GM12801 (cell line): ENCODE data around the gene DTHD1.

Experiments used
- TF ChIP-seq, protein P1 (sequence below): IDR thresholded peaks from one replicate; pipeline ENCODE4 v1.5.1; 2011; ENCODE audit warnings: control low read depth; ENCODE audit not compliant: insufficient read length; ENCODE audit errors: extremely low read depth

DTHD1 gene

DNA sequence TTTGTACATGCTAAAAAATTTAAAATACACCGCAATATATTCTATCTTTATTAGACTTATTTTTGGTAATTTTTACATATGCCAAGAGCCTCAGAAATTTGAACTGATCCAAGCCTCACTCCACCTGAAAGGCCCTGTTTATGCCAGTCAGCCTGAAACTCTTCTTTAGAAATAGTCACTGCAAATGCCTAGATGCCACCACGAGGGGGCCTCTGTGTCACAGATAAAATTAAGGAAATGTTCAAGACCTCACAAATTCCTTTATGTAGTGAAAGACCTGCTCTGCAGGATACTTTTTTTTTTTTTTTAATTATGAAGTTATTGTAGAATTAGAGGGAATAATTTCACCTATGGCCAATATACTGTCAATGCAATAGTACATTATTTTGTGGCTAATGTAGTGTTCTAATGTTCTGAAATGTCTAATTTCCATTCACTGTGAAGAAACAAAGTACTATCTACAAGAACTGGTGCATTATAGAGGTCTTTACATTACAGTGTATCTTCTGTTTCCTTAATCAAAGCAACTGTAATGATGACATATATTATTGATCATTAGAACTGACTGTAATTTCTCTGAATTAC is 69.8 kb downstream of the DTHD1 start:
- TF ChIP-seq, protein P1, sequence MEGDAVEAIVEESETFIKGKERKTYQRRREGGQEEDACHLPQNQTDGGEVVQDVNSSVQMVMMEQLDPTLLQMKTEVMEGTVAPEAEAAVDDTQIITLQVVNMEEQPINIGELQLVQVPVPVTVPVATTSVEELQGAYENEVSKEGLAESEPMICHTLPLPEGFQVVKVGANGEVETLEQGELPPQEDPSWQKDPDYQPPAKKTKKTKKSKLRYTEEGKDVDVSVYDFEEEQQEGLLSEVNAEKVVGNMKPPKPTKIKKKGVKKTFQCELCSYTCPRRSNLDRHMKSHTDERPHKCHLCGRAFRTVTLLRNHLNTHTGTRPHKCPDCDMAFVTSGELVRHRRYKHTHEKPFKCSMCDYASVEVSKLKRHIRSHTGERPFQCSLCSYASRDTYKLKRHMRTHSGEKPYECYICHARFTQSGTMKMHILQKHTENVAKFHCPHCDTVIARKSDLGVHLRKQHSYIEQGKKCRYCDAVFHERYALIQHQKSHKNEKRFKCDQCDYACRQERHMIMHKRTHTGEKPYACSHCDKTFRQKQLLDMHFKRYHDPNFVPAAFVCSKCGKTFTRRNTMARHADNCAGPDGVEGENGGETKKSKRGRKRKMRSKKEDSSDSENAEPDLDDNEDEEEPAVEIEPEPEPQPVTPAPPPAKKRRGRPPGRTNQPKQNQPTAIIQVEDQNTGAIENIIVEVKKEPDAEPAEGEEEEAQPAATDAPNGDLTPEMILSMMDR: peak; percentile 19

DNA sequence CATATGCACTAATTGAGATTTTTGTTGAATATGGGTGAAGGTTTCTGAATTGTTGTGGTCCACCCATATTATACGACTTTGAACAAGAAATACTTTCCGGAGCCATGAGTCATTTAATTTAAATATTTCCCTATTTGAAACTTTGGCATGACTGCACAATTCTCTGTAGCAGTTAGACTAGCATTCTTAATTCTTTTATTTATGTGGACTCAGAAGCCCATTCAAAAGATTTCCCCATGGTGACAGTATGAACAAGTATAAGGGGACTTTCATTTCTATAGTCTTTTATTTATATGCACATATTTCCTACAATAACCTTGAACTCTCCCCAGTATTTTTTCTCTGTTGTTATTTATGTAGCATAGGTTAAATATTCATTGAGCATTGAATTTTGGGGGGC is 72.6 kb downstream of the DTHD1 start:
- TF ChIP-seq, protein P1: no peak

DNA sequence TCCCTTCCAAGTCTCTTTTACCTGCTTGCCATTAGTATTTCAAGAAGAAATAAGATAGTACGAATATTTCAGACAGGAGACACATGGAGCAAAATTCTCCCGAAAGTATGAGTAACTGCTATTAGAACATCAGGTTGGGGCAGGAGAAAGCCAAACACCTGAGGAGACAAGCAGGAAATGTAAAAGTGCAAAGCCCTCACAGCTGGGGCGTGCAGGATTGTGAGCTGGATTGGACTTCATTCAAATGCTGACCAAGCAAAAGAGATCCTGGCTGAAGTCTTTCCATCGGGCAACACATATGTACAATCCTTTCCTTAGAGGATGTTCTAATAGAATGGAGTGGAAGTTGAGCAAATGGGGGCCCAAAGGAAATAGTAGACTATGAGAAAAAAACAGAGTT is 76.8 kb downstream of the DTHD1 start:
- TF ChIP-seq, protein P1: no peak

DNA sequence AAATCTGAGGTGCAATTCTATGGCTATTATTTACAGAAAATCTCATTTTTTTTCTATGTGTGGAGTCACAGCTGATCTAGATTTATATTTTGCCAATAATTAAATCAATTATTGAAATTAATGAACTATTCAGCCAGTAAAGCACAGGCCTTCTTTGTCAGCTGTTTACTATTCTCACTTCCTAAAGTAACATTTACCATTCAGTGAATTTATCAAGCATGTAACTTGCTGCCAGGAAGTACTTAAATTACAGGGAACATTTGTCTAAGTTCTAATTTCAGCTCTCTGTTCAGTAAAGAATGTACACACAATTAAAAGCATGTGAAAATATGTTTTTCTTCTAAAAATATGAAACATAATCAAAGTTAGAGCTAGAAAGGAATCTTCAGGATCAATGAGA is 79.3 kb downstream of the DTHD1 start:
- TF ChIP-seq, protein P1: no peak

DNA sequence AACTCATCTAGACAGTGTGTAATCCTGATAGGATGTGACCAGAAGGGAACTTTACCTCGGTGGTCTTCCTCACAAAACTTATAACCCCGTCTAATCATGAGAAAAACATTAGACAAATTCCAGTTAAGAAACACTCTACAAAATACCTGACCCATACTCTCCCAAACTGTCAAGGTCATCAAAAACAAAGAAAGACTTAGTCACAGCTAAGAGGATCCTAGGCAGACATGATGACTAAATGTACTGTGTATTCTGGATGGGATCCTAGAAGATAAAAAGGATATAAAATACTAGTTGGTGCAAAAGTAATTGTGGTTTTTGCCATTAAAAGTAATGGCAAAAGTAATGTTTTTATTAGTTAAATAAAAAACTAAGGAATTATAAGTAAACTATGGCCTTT is 81.6 kb downstream of the DTHD1 start:
- TF ChIP-seq, protein P1: no peak

DNA sequence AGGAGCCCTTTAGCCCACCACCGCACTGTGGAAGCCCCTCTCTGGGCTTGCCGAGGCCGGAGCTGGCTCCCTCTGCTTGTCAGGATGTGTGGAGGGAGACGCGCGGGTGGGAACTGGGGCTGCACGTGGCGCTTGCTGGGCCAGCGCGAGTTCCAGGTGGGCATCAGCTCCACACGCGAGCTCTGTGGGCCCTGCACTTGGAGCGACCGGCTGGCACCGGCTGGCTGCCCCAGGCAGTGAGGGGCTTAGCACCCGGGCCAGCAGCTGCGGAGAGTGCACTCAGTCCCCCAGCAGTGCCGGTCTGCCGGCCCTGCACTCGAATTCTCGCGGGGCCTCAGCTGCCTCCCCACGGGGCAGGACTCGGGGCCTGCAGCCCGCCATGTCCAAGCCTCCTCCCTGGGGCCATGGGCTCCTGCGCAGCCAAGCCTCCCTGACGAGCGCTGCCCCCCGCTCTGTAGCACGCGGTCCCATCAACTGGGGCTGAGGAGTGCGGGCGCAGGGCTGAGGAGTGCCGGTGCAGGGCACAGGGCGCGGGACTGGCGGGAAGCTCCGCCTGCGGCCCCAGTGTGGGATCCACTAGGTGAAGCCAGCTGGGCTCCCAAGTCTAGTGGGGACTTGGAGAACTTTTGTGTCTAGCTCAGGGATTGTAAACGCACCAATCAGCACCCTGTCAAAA is 93.6 kb downstream of the DTHD1 start:
- TF ChIP-seq, protein P1: no peak

DNA sequence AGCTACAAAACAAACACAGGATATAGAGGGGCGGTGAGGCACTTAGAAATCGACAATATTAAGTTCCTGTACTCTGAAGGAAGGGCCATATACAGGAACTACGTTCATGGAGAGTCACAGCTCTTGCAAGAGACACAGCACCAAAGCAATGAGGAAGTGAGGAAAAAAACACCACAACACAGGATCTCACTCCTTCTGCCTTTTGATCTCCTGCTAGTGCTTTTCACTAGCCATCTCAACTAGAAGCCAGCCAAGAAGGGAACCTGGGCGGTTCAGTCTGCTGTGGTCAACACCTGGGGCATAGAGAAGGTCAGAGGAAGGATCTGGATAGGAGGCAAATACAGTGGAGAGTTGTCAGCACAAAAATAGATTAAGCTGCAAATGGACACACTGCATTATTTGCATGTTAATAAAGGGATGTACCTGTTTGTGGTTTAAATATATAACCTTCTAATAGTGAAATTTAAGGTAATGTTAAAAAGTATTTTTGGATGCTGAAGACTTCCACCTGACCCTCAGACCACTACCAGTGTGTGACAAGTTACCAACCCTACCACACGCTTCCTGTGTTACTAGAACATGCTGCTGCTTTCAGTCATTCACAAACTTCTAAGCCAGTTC is 104.6 kb downstream of the DTHD1 start:
- TF ChIP-seq, protein P1: no peak
